Measurements from ENCODE around the gene PPP1R36.

- no peak for TF ChIP-seq POLR2A (IDR thresholded peaks at IDR 0.05)
- TF ChIP-seq CTCF (IDR thresholded peaks at IDR 0.05): no peak
- no peak for TF ChIP-seq EP300 (IDR thresholded peaks at IDR 0.05)
Measured at GRCh38 chr14:64516969-64517368, 32.8 kb upstream of the PPP1R36 start.

All from tibial nerve (tissue), 4 donors.